SU-DHL-6 (cell line): ENCODE data around the gene PSMB11.

Experiments used
- H2AFZ ChIP-seq: fragments of 200-600 bp; sonication (generic); 2 replicates; pipeline ENCODE4 v1.6.1; 2014; ENCODE audit warnings: low read depth, mild to moderate bottlenecking, moderate library complexity, mixed read lengths, antibody characterized with exemption, low read length; ENCODE audit not compliant: severe bottlenecking
- H3F3A ChIP-seq: fragments of 200-600 bp; shearing (Covaris generic); 2 replicates; pipeline ENCODE4 v1.6.0; 2016; ENCODE audit warnings: antibody characterized with exemption, mild to moderate bottlenecking; ENCODE audit not compliant: insufficient read depth
- H3K27ac ChIP-seq: fragments of 200-600 bp; sonication (generic); 2 replicates; pipeline ENCODE4 v1.5.1; 2016; ENCODE audit warnings: low read depth, mild to moderate bottlenecking, low read length, moderate library complexity, mixed read lengths
- H3K27me3 ChIP-seq: fragments of 200-600 bp; sonication (generic), shearing (Covaris generic); 2 replicates; pipeline ENCODE4 v1.6.0; 2014; ENCODE audit warnings: mild to moderate bottlenecking, low read length
- H3K36me3 ChIP-seq: fragments of 200-600 bp; sonication (generic); 2 replicates; pipeline ENCODE4 v1.6.1; 2014; ENCODE audit warnings: mild to moderate bottlenecking, low read length, mixed read lengths
- H3K4me2 ChIP-seq: fragments of 300-600, 200-600 bp; shearing (Covaris generic), sonication (generic); 2 replicates; pipeline ENCODE4 v1.6.0; 2014; ENCODE audit warnings: low read length, low read depth, mild to moderate bottlenecking; ENCODE audit not compliant: poor library complexity, severe bottlenecking
- H3K4me3 ChIP-seq: fragments of 200-600 bp; sonication (generic); 2 replicates; pipeline ENCODE4 v1.5.1; 2014; ENCODE audit warnings: antibody characterized with exemption, low read length, mild to moderate bottlenecking, mixed read lengths; ENCODE audit not compliant: insufficient read depth, poor library complexity, severe bottlenecking
- H3K79me2 ChIP-seq: fragments of 200-600 bp; sonication (generic); 2 replicates; pipeline ENCODE4 v1.6.1; 2014; ENCODE audit warnings: mild to moderate bottlenecking, low read length, moderate library complexity; ENCODE audit not compliant: insufficient read depth
- H3K9ac ChIP-seq: fragments of 200-600 bp; sonication (generic); 2 replicates; pipeline ENCODE4 v1.7.0; 2014; ENCODE audit warnings: mild to moderate bottlenecking, low read length
- H3K9me2 ChIP-seq: fragments of 200-600 bp; sonication (generic); replicated peaks from 2 replicates; pipeline ENCODE4 v1.6.1; 2014; ENCODE audit warnings: low read length; ENCODE audit not compliant: insufficient read depth
- H3K9me3 ChIP-seq: fragments of 200-600 bp; sonication (generic); 2 replicates; pipeline ENCODE4 v1.6.1; 2014; ENCODE audit warnings: low read length, mixed read lengths; ENCODE audit not compliant: insufficient read depth
- H4K20me1 ChIP-seq: fragments of 200-600 bp; sonication (generic); 2 replicates; pipeline ENCODE4 v1.6.1; 2014; ENCODE audit warnings: low read depth, mild to moderate bottlenecking, antibody characterized with exemption, low read length, moderate library complexity, mixed read lengths
- EZH2phosphoT487 ChIP-seq: fragments of 200-600 bp; sonication (generic), shearing (Covaris generic); conservative IDR thresholded peaks from 2 replicates; pipeline ENCODE4 v1.6.1; 2018; ENCODE audit warnings: mild to moderate bottlenecking, antibody characterized with exemption, low read length, moderate library complexity, mixed read lengths
- TF ChIP-seq, protein P1 (sequence below): fragments of 200-600 bp; sonication (generic); IDR thresholded peaks from one replicate; pipeline ENCODE4 v1.5.1; 2017; ENCODE audit warnings: antibody characterized with exemption, mild to moderate bottlenecking, low read length, moderate library complexity; ENCODE audit not compliant: insufficient read depth, poor library complexity, severe bottlenecking

The PSMB11 gene

DNA sequence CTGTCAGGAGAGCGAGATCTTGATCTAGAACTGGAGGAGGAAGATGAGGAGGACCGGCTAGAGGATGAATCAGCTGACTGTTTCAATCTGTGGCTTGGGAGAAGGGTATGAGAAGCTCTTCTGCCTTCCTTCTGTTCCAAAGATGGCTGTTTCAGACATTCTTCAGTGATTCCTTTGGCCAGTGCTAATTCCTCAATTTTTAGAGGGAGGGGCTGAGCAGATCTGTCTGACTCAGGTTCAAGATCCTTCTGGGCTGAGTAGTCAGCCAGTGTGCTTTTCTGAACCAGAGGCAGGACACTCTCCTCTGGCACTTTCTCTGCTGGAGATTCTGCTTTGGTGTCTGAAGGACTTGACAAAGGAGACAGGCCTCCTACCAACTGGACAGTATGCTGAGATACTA, 37.7 kb downstream of the PSMB11 start:
- TF ChIP-seq EZH2phosphoT487, result no peak
- TF ChIP-seq, protein P1, sequence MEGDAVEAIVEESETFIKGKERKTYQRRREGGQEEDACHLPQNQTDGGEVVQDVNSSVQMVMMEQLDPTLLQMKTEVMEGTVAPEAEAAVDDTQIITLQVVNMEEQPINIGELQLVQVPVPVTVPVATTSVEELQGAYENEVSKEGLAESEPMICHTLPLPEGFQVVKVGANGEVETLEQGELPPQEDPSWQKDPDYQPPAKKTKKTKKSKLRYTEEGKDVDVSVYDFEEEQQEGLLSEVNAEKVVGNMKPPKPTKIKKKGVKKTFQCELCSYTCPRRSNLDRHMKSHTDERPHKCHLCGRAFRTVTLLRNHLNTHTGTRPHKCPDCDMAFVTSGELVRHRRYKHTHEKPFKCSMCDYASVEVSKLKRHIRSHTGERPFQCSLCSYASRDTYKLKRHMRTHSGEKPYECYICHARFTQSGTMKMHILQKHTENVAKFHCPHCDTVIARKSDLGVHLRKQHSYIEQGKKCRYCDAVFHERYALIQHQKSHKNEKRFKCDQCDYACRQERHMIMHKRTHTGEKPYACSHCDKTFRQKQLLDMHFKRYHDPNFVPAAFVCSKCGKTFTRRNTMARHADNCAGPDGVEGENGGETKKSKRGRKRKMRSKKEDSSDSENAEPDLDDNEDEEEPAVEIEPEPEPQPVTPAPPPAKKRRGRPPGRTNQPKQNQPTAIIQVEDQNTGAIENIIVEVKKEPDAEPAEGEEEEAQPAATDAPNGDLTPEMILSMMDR, result no peak
- Histone ChIP-seq H3K27ac (no peak overlapping the region), H3K9ac (no peak overlapping the region), H3K4me2 (no peak overlapping the region), H3K36me3 (peaks cover 48% of the 10 kb centered on the region), H3K79me2 (no peaks in the 10 kb centered on the region), H3K4me3 (no peak overlapping the region), H3K9me2 (no peaks in the 10 kb centered on the region), H3F3A (peaks cover 18% of the 10 kb centered on the region), H3K9me3 (no peaks in the 10 kb centered on the region), H2AFZ (no peak overlapping the region), H3K27me3 (no peaks in the 10 kb centered on the region), H4K20me1 (no peaks in the 10 kb centered on the region)

DNA sequence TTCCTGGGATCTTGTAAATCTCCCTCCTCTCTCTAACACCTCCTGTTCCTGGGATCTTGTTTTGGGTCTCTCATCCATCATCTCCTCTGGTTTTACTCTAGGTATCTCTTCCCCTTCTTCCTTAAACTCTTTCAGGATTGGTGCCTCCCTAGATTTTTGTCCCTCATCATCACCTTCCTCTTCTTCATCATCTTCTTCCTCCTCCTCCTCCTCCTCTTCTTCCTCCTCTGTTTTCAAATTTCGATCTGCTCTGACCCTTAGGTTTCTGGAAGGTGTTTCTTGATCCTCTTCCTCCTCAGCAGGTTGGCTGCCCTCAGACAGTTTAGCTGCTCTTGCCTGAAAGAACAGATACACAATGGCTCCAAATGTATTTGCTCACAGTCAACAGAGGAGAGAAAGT, 38.5 kb downstream of the PSMB11 start:
- TF ChIP-seq EZH2phosphoT487, result no peak
- TF ChIP-seq, protein P1, result no peak
- Histone ChIP-seq H4K20me1 (no peaks in the 10 kb centered on the region), H3K4me2 (no peak overlapping the region), H3K9me2 (no peaks in the 10 kb centered on the region), H3K79me2 (no peaks in the 10 kb centered on the region), H3K9ac (no peak overlapping the region), H2AFZ (no peak overlapping the region), H3K27ac (no peak overlapping the region), H3K4me3 (no peak overlapping the region), H3K36me3 (peaks cover 48% of the 10 kb centered on the region), H3F3A (peaks cover 18% of the 10 kb centered on the region), H3K9me3 (no peaks in the 10 kb centered on the region), H3K27me3 (no peaks in the 10 kb centered on the region)

DNA sequence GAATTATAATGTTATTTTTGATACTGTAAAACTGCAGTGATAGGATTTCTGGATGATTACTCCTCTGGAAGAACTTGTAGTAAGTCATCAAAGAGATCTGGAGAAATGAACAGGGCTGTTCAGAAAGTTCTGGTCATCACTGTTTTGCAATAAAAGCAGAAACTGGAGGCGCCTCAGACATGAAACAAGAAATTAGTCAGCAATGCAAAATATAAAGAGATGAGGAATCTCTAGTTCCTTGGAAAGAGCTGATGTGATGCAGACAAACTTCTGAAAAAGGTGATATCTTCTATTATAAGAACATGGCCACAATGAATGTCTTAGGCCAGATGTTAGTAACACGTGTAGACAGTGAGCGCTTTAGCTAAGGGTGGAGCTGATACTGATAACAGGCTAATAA, 43.4 kb downstream of the PSMB11 start:
- Histone ChIP-seq H4K20me1 (peaks cover 4% of the 10 kb centered on the region; the same call in 1 of the 2 replicates), H3K27ac (no peak overlapping the region), H3K79me2 (peaks cover 14% of the 10 kb centered on the region; the same call in 1 of the 2 replicates), H3K9me3 (no peaks in the 10 kb centered on the region), H2AFZ (no peak overlapping the region), H3K4me3 (no peak overlapping the region), H3K9ac (no peak overlapping the region), H3F3A (0 out of 2 replicates have a peak, but pooled peaks cover 3% of the 10 kb centered on the region), H3K4me2 (no peak overlapping the region), H3K27me3 (no peaks in the 10 kb centered on the region), H3K9me2 (no peaks in the 10 kb centered on the region), H3K36me3 (peaks cover 56% of the 10 kb centered on the region)
- TF ChIP-seq EZH2phosphoT487, result no peak
- TF ChIP-seq, protein P1, result no peak
